IMR-90 (cell line): ENCODE results near the gene LCN10.

ENCODE experiments used
- BHLHE40 ChIP-seq: fragments of 150-350 bp; IDR thresholded peaks from 2 replicates; pipeline ENCODE4 v1.6.1; 2016; ENCODE audit warnings: mild to moderate bottlenecking, low read depth, low read length
- CEBPB ChIP-seq: IDR thresholded peaks from 2 replicates; pipeline ENCODE4 v1.6.1; 2012; ENCODE audit warnings: low read depth, low read length, improper control_type of control experiment
- FOS ChIP-seq: fragments of 150-350 bp; IDR thresholded peaks from 2 replicates; pipeline ENCODE4 v1.6.1; 2016; ENCODE audit warnings: low read depth, low read length
- MAFK ChIP-seq: IDR thresholded peaks from 2 replicates; pipeline ENCODE4 v1.6.1; 2012; ENCODE audit warnings: low read depth, low read length, improper control_type of control experiment
- NFE2L2 ChIP-seq: fragments of 150-350 bp; IDR thresholded peaks from 2 replicates; pipeline ENCODE4 v1.6.1; 2016; ENCODE audit warnings: low read depth, mild to moderate bottlenecking, low read length
- POLR2A ChIP-seq: IDR thresholded peaks from 2 replicates; pipeline ENCODE4 v1.6.1; 2012; ENCODE audit warnings: mild to moderate bottlenecking, low read depth, low read length
- RAD21 ChIP-seq: IDR thresholded peaks from 2 replicates; pipeline ENCODE4 v1.6.1; 2012; ENCODE audit warnings: low read length, improper control_type of control experiment
- RCOR1 ChIP-seq: IDR thresholded peaks from 2 replicates; pipeline ENCODE4 v1.6.1; 2012; ENCODE audit warnings: mild to moderate bottlenecking, low read length, improper control_type of control experiment; ENCODE audit not compliant: insufficient replicate concordance
- TF ChIP-seq, protein P1 (sequence below): conservative IDR thresholded peaks from 2 replicates; pipeline ENCODE4 v1.5.1; 2012; ENCODE audit warnings: mild to moderate bottlenecking, low read depth, low read length, improper control_type of control experiment
- TF ChIP-seq, protein P2 (sequence below): fragments of 150-350 bp; IDR thresholded peaks from 2 replicates; pipeline ENCODE4 v1.6.1; 2016; ENCODE audit warnings: low read depth, mild to moderate bottlenecking, low read length, moderate library complexity, borderline replicate concordance
- TF ChIP-seq, protein P3 (sequence below): fragments of 150-350 bp; IDR thresholded peaks from 2 replicates; pipeline ENCODE4 v1.6.1; 2017; ENCODE audit warnings: mild to moderate bottlenecking, antibody characterized with exemption, low read length, low read depth

DNA sequence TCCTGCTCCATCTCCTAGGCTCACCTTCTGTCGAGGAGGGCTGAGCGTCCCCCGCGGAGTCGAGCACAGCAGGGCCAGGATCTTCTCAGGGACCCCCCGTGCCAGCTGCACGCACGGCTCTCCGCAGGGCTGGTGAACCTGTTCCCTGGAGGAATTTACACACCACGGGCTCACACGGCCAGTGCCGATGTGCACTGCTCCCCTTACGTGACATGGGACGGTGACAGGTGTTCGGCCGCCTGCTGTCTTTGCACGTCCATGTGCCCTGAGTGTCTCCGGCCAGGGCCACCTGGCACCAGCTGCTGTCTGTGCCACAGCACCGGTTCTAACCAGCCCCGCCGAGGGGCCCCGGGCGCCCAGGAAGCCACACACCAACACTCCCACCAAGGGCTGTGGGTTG lies 46.8 kb downstream of the LCN10 start:
- TF ChIP-seq BHLHE40 (no peak), POLR2A (no peak), NFE2L2 (no peak), RCOR1 (no peak), FOS (no peak), MAFK (no peak), RAD21 (no peak), CEBPB (no peak)
- TF ChIP-seq, protein P1, sequence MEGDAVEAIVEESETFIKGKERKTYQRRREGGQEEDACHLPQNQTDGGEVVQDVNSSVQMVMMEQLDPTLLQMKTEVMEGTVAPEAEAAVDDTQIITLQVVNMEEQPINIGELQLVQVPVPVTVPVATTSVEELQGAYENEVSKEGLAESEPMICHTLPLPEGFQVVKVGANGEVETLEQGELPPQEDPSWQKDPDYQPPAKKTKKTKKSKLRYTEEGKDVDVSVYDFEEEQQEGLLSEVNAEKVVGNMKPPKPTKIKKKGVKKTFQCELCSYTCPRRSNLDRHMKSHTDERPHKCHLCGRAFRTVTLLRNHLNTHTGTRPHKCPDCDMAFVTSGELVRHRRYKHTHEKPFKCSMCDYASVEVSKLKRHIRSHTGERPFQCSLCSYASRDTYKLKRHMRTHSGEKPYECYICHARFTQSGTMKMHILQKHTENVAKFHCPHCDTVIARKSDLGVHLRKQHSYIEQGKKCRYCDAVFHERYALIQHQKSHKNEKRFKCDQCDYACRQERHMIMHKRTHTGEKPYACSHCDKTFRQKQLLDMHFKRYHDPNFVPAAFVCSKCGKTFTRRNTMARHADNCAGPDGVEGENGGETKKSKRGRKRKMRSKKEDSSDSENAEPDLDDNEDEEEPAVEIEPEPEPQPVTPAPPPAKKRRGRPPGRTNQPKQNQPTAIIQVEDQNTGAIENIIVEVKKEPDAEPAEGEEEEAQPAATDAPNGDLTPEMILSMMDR = no peak
- TF ChIP-seq, protein P2, sequence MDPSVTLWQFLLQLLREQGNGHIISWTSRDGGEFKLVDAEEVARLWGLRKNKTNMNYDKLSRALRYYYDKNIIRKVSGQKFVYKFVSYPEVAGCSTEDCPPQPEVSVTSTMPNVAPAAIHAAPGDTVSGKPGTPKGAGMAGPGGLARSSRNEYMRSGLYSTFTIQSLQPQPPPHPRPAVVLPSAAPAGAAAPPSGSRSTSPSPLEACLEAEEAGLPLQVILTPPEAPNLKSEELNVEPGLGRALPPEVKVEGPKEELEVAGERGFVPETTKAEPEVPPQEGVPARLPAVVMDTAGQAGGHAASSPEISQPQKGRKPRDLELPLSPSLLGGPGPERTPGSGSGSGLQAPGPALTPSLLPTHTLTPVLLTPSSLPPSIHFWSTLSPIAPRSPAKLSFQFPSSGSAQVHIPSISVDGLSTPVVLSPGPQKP = no peak
- TF ChIP-seq, protein P3, sequence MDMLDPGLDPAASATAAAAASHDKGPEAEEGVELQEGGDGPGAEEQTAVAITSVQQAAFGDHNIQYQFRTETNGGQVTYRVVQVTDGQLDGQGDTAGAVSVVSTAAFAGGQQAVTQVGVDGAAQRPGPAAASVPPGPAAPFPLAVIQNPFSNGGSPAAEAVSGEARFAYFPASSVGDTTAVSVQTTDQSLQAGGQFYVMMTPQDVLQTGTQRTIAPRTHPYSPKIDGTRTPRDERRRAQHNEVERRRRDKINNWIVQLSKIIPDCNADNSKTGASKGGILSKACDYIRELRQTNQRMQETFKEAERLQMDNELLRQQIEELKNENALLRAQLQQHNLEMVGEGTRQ = no peak
